Activated CD4-positive, CD25-positive, alpha-beta regulatory T cell treated with anti-CD3 and anti-CD28 coated beads, Interleukin-2, amount 50 U/mL, for 72 hours (primary cell): ENCODE results near the gene TAS2R41.

Experiments
- DNase-seq: peaks from one replicate; pipeline ENCODE4 v3.0.0; 2021

The TAS2R41 gene

GRCh38 chr7:143477501-143478150, at the start of gene TAS2R41:
Gene TAS2R41 (plus strand): TSS chr7:143477873. CDS start chr7:143477873, 0 bp downstream.
- no peak for DNase-seq

- DNase-seq = no peak
Measured at GRCh38 chr7:143429770-143430698, 47.6 kb upstream of the TAS2R41 start.

GRCh38 chr7:143431109-143431508, 46.6 kb upstream of the TAS2R41 start:
- no peak for DNase-seq

- DNase-seq = no peak
Measured at GRCh38 chr7:143433759-143434158, 43.9 kb upstream of the TAS2R41 start.

- no peak for DNase-seq
Measured at GRCh38 chr7:143434660-143435059, 43.0 kb upstream of the TAS2R41 start.

- no peak for DNase-seq
Measured at GRCh38 chr7:143435266-143435665, 42.4 kb upstream of the TAS2R41 start.

- DNase-seq = no peak
Measured at GRCh38 chr7:143436325-143436946, 41.2 kb upstream of the TAS2R41 start.

- no peak for DNase-seq
Measured at GRCh38 chr7:143437578-143437977, 40.1 kb upstream of the TAS2R41 start.

- no peak for DNase-seq
Measured at GRCh38 chr7:143439866-143440265, 37.8 kb upstream of the TAS2R41 start.

- DNase-seq = no peak
Measured at GRCh38 chr7:143443153-143443552, 34.5 kb upstream of the TAS2R41 start, which contains the start of gene TAS2R60. Gene TAS2R60 (plus strand): TSS chr7:143443453. CDS start chr7:143443453, 0 bp downstream.

- DNase-seq = no peak
Measured at GRCh38 chr7:143444063-143444782, 33.5 kb upstream of the TAS2R41 start.

GRCh38 chr7:143444785-143445184, 32.9 kb upstream of the TAS2R41 start:
- no peak for DNase-seq

GRCh38 chr7:143447466-143447865, 30.2 kb upstream of the TAS2R41 start:
- DNase-seq = no peak

GRCh38 chr7:143448429-143448828, 29.2 kb upstream of the TAS2R41 start:
- no peak for DNase-seq

- no peak for DNase-seq
Measured at GRCh38 chr7:143449793-143450192, 27.9 kb upstream of the TAS2R41 start.

- no peak for DNase-seq
Measured at GRCh38 chr7:143451122-143451521, 26.6 kb upstream of the TAS2R41 start.

- DNase-seq = no peak
Measured at GRCh38 chr7:143451746-143452145, 25.9 kb upstream of the TAS2R41 start.

- DNase-seq = no peak
Measured at GRCh38 chr7:143452495-143452894, 25.2 kb upstream of the TAS2R41 start.

- no peak for DNase-seq
Measured at GRCh38 chr7:143454091-143454680, 23.5 kb upstream of the TAS2R41 start.

- no peak for DNase-seq
Measured at GRCh38 chr7:143455491-143455890, 22.2 kb upstream of the TAS2R41 start.

GRCh38 chr7:143455942-143456341, 21.7 kb upstream of the TAS2R41 start:
- no peak for DNase-seq

- no peak for DNase-seq
Measured at GRCh38 chr7:143456992-143457793, 20.5 kb upstream of the TAS2R41 start.
